ENCODE measurements around the gene PTPRB.

DNA sequence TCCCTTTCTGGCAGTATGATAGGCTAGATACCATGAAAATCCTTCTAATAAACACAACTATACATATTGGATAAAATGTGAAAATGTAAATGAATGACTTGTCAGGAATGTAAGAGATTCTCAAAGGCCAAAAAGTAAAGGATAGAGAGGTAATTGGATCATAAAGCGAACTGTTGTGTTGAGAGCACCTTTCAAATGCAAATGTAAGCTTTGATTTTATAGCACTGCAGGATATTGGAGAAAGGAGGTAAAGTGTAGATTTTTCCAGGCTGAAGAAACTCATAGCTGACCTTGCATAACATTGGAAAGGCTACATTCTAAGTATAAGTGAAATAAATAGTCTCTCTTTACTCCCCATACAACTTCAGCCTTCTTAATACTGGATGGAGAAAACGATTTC is 54.0 kb downstream of the PTPRB start:
- TF ChIP-seq, protein P1, sequence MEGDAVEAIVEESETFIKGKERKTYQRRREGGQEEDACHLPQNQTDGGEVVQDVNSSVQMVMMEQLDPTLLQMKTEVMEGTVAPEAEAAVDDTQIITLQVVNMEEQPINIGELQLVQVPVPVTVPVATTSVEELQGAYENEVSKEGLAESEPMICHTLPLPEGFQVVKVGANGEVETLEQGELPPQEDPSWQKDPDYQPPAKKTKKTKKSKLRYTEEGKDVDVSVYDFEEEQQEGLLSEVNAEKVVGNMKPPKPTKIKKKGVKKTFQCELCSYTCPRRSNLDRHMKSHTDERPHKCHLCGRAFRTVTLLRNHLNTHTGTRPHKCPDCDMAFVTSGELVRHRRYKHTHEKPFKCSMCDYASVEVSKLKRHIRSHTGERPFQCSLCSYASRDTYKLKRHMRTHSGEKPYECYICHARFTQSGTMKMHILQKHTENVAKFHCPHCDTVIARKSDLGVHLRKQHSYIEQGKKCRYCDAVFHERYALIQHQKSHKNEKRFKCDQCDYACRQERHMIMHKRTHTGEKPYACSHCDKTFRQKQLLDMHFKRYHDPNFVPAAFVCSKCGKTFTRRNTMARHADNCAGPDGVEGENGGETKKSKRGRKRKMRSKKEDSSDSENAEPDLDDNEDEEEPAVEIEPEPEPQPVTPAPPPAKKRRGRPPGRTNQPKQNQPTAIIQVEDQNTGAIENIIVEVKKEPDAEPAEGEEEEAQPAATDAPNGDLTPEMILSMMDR (IDR thresholded peaks at IDR 0.05; ENCODE audit: borderline replicate concordance, extremely low read depth, low read length, poor library complexity, severe bottlenecking): no peak
- TF ChIP-seq EZH2 (IDR thresholded peaks at IDR 0.05; ENCODE audit: borderline replicate concordance, low read depth, low read length, severe bottlenecking): no peak

All from DND-41 (cell line).